Gastroesophageal sphincter (tissue), 3 donors: Measurements from ENCODE around the gene ZNF25.

ENCODE experiments used
- POLR2A ChIP-seq, 2 donors: fragments of 450-650 bp; IDR thresholded peaks; one replicate each; pipeline ENCODE4 v1.6.1; 2017; ENCODE audit warnings: antibody characterized with exemption in 2 of 2, mild to moderate bottlenecking in 2 of 2, moderate library complexity in 1 of 2
- POLR2AphosphoS5 ChIP-seq: sonication (generic); formaldehyde crosslinking; IDR thresholded peaks from one replicate; pipeline ENCODE4 v1.6.1; 2017; ENCODE audit warnings: antibody characterized with exemption
- TF ChIP-seq, protein P1 (sequence below), 4 experiments: fragments of 200-600 bp in 2 of 4; fragments of 450-650 bp in 2 of 4; sonication (generic) in 1 of 4; IDR thresholded peaks; one replicate each; pipeline ENCODE4 v1.5.1; 2017 to 2019; ENCODE audit warnings: antibody characterized with exemption in 4 of 4, mild to moderate bottlenecking in 2 of 4, moderate library complexity in 2 of 4

DNA sequence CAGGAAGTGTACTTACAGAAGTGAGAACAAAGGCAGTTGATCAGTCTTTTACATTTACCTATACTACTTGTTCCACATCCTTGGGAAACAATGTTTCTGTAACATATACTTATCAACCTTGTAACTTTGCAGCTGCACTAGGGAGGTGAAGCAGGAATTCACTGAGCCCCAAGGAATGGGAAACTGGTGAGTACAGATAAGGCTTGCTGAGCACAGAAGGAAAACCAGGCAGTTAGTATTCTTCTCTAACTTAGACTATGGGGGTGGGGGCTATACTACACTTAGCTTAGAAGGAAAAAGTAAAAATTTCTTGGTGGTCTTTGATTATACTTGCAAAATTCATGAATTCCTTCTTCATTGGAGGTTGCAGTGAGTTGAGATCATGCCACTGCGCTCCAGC is 27.1 kb upstream of the ZNF25 start:
- TF ChIP-seq, protein P1, sequence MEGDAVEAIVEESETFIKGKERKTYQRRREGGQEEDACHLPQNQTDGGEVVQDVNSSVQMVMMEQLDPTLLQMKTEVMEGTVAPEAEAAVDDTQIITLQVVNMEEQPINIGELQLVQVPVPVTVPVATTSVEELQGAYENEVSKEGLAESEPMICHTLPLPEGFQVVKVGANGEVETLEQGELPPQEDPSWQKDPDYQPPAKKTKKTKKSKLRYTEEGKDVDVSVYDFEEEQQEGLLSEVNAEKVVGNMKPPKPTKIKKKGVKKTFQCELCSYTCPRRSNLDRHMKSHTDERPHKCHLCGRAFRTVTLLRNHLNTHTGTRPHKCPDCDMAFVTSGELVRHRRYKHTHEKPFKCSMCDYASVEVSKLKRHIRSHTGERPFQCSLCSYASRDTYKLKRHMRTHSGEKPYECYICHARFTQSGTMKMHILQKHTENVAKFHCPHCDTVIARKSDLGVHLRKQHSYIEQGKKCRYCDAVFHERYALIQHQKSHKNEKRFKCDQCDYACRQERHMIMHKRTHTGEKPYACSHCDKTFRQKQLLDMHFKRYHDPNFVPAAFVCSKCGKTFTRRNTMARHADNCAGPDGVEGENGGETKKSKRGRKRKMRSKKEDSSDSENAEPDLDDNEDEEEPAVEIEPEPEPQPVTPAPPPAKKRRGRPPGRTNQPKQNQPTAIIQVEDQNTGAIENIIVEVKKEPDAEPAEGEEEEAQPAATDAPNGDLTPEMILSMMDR (IDR thresholded peaks at IDR 0.05): no peak
- TF ChIP-seq POLR2A (IDR thresholded peaks at IDR 0.05) (no peak), POLR2AphosphoS5 (no peak)
